Neural cell (in vitro differentiated cells): ENCODE measurements around the gene OTULINL. TPM values are rescaled to one million over a fixed set of nuclear protein-coding genes. Genes with fewer than 3 reads are reported as not detected.

Source experiments
- H2AFZ ChIP-seq: fragments of 200-600, 300-800 bp; sonication (generic), shearing (Covaris generic); 2 replicates; pipeline ENCODE4 v1.6.0; 2014; ENCODE audit warnings: low read depth, mild to moderate bottlenecking, antibody characterized with exemption, low read length, moderate library complexity
- H3F3A ChIP-seq: fragments of 200-600 bp; shearing (Covaris generic); 2 replicates; pipeline ENCODE4 v1.6.1; 2016; ENCODE audit warnings: mild to moderate bottlenecking, moderate library complexity, mixed read lengths, antibody characterized with exemption, low read length; ENCODE audit not compliant: insufficient read depth, poor library complexity, severe bottlenecking
- H3K27ac ChIP-seq: fragments of 200-600, 300-800 bp; sonication (generic), shearing (Covaris generic); 2 replicates; pipeline ENCODE4 v1.5.1; 2014; ENCODE audit warnings: mild to moderate bottlenecking, low read length, moderate library complexity
- H3K27me3 ChIP-seq: fragments of 300-800, 200-600 bp; sonication (generic), shearing (Covaris generic); 2 replicates; pipeline ENCODE4 v1.6.0; 2014; ENCODE audit warnings: mild to moderate bottlenecking, low read depth, low read length, moderate library complexity; ENCODE audit not compliant: insufficient read depth
- H3K36me3 ChIP-seq: fragments of 300-800, 200-600 bp; sonication (generic), shearing (Covaris generic); 2 replicates; pipeline ENCODE4 v1.5.1; 2014; ENCODE audit warnings: mild to moderate bottlenecking, antibody characterized with exemption, low read length, moderate library complexity; ENCODE audit not compliant: insufficient read depth
- H3K4me2 ChIP-seq: fragments of 300-800, 200-600 bp; sonication (generic), shearing (Covaris generic); 2 replicates; pipeline ENCODE4 v1.6.0; 2014; ENCODE audit warnings: mild to moderate bottlenecking, low read length
- H3K4me3 ChIP-seq: fragments of 300-800, 200-600 bp; sonication (generic), shearing (Covaris generic); 2 replicates; pipeline ENCODE4 v1.5.1; 2014; ENCODE audit warnings: mild to moderate bottlenecking, low read length, moderate library complexity
- H3K79me2 ChIP-seq: fragments of 200-600 bp; shearing (Covaris generic); replicated peaks from 2 replicates; pipeline ENCODE4 v1.6.0; 2014; ENCODE audit warnings: mild to moderate bottlenecking, low read length, moderate library complexity; ENCODE audit not compliant: insufficient read depth
- H3K9ac ChIP-seq: fragments of 300-800, 200-600 bp; sonication (generic), shearing (Covaris generic); 2 replicates; pipeline ENCODE4 v1.6.1; 2016; ENCODE audit warnings: mild to moderate bottlenecking, low read length, mixed read lengths
- H3K9me2 ChIP-seq: fragments of 200-600 bp; shearing (Covaris generic); 2 replicates; pipeline ENCODE4 v1.6.1; 2016; ENCODE audit warnings: mild to moderate bottlenecking, low read length, mixed read lengths; ENCODE audit not compliant: insufficient read depth
- H3K9me3 ChIP-seq: fragments of 200-600, 300-800 bp; sonication (generic), shearing (Covaris generic); 2 replicates; pipeline ENCODE4 v1.6.1; 2016; ENCODE audit warnings: mild to moderate bottlenecking, mixed run types, low read length, moderate library complexity, mixed read lengths
- H4K20me1 ChIP-seq: fragments of 200-600 bp; shearing (Covaris generic); 2 replicates; pipeline ENCODE4 v1.6.1; 2016; ENCODE audit warnings: mild to moderate bottlenecking, mixed run types; ENCODE audit not compliant: insufficient read depth
- CTCF ChIP-seq: fragments of 450-650 bp; IDR thresholded peaks from 2 replicates; pipeline ENCODE4 v1.5.1; 2014; ENCODE audit warnings: antibody characterized with exemption, mild to moderate bottlenecking, moderate library complexity; ENCODE audit not compliant: poor library complexity, severe bottlenecking
- EP300 ChIP-seq: fragments of 450-650 bp; conservative IDR thresholded peaks from 2 replicates; pipeline ENCODE4 v1.6.1; 2014; ENCODE audit warnings: antibody characterized with exemption, mild to moderate bottlenecking, moderate library complexity; ENCODE audit not compliant: poor library complexity, severe bottlenecking
- EZH2 ChIP-seq: fragments of 200-600, 300-800 bp; shearing (Covaris generic), sonication (generic); IDR thresholded peaks from 2 replicates; pipeline ENCODE4 v1.6.1; 2014; ENCODE audit warnings: antibody characterized with exemption, low read length, borderline replicate concordance, mild to moderate bottlenecking; ENCODE audit not compliant: insufficient read depth, poor library complexity, severe bottlenecking
- MXI1 ChIP-seq: fragments of 450-650 bp; conservative IDR thresholded peaks from 2 replicates; pipeline ENCODE4 v1.6.1; 2014; ENCODE audit warnings: antibody characterized with exemption, mild to moderate bottlenecking; ENCODE audit not compliant: poor library complexity, severe bottlenecking
- POLR2AphosphoS5 ChIP-seq: IDR thresholded peaks from 2 replicates; pipeline ENCODE4 v1.6.1; 2012
- RAD21 ChIP-seq: fragments of 450-650 bp; conservative IDR thresholded peaks from 2 replicates; pipeline ENCODE4 v1.6.1; 2014; ENCODE audit warnings: antibody characterized with exemption, mild to moderate bottlenecking, moderate library complexity
- REST ChIP-seq: IDR thresholded peaks from 2 replicates; pipeline ENCODE4 v1.6.1; 2012; ENCODE audit warnings: borderline replicate concordance
- SMC3 ChIP-seq: fragments of 450-650 bp; conservative IDR thresholded peaks from 2 replicates; pipeline ENCODE4 v1.6.1; 2014; ENCODE audit warnings: antibody characterized with exemption, mild to moderate bottlenecking, moderate library complexity; ENCODE audit not compliant: poor library complexity
- TAF1 ChIP-seq: IDR thresholded peaks from 2 replicates; pipeline ENCODE4 v1.6.1; 2012; ENCODE audit warnings: low read depth
- polyA plus RNA-seq: library from polyadenylated mRNA; depleted of rRNA; stranded (reverse); fragments of >200 nt; gene quantifications from 2 replicates; pipeline ENCODE4 v1.2.3, GENCODE V29; 2014

The OTULINL gene
- polyA plus RNA-seq, 1 donor from 2014 or later = 7.2 TPM

- no peaks in the 10 kb centered on the region for H3K9me2 ChIP-seq
- no peaks in the 10 kb centered on the region for H3K9me3 ChIP-seq
- no peaks in the 10 kb centered on the region for H3K36me3 ChIP-seq
- no peak overlapping the region for H3K4me3 ChIP-seq
- H4K20me1 ChIP-seq = no peaks in the 10 kb centered on the region
- TF ChIP-seq CTCF = no peak
- no peak for TF ChIP-seq EP300
- TF ChIP-seq RAD21 = no peak
- no peak for TF ChIP-seq TAF1
- TF ChIP-seq EZH2 = no peak
- TF ChIP-seq MXI1 = no peak
- no peak for TF ChIP-seq SMC3
- no peak for TF ChIP-seq POLR2AphosphoS5
- no peak for TF ChIP-seq REST
- no peak overlapping the region for H3K27ac ChIP-seq
- H3F3A ChIP-seq = no peaks in the 10 kb centered on the region
- no peaks in the 10 kb centered on the region for H3K27me3 ChIP-seq
- no peak overlapping the region for H2AFZ ChIP-seq
- H3K9ac ChIP-seq = no peak overlapping the region
- H3K4me2 ChIP-seq = no peak overlapping the region
- no peaks in the 10 kb centered on the region for H3K79me2 ChIP-seq
Observed at GRCh38 chr5:14591548-14591947, 10.0 kb downstream of the OTULINL start.

- no peak for TF ChIP-seq EP300
- no peak for TF ChIP-seq MXI1
- TF ChIP-seq REST = no peak
- no peak for TF ChIP-seq TAF1
- no peak for TF ChIP-seq EZH2
- TF ChIP-seq CTCF = no peak
- TF ChIP-seq SMC3 = no peak
- no peak for TF ChIP-seq RAD21
- TF ChIP-seq POLR2AphosphoS5 = no peak
- no peaks in the 10 kb centered on the region for H3K27me3 ChIP-seq
- H4K20me1 ChIP-seq = no peaks in the 10 kb centered on the region
- H3K4me3 ChIP-seq = no peak overlapping the region
- no peaks in the 10 kb centered on the region for H3K9me2 ChIP-seq
- no peaks in the 10 kb centered on the region for H3K79me2 ChIP-seq
- no peaks in the 10 kb centered on the region for H3F3A ChIP-seq
- no peaks in the 10 kb centered on the region for H3K36me3 ChIP-seq
- no peak overlapping the region for H2AFZ ChIP-seq
- H3K9ac ChIP-seq = no peak overlapping the region
- H3K4me2 ChIP-seq = no peak overlapping the region
- no peak overlapping the region for H3K27ac ChIP-seq
- no peaks in the 10 kb centered on the region for H3K9me3 ChIP-seq
Observed at GRCh38 chr5:14593326-14594021, 11.9 kb downstream of the OTULINL start.
